ENCODE data around the gene PHLDB2.

The PHLDB2 gene

GRCh38 chr3:111928613-111929012 is 69.5 kb downstream of the PHLDB2 start:
- no peak for DNase-seq

GRCh38 chr3:111929484-111929883 is 70.4 kb downstream of the PHLDB2 start:
- DNase-seq = no peak

GRCh38 chr3:111932946-111933345 is 73.9 kb downstream of the PHLDB2 start:
- no peak for DNase-seq

GRCh38 chr3:111936191-111936841 is 77.3 kb downstream of the PHLDB2 start:
- no peak for DNase-seq

GRCh38 chr3:111936967-111937366 is 77.9 kb downstream of the PHLDB2 start:
- no peak for DNase-seq

GRCh38 chr3:111937871-111938270 is 78.8 kb downstream of the PHLDB2 start:
- no peak for DNase-seq

- DNase-seq = no peak
Measured at GRCh38 chr3:111939873-111940272, 80.8 kb downstream of the PHLDB2 start.

GRCh38 chr3:111943533-111943932 is 84.5 kb downstream of the PHLDB2 start:
- no peak for DNase-seq

- no peak for DNase-seq
Measured at GRCh38 chr3:111944372-111944771, 85.3 kb downstream of the PHLDB2 start.

GRCh38 chr3:111947231-111947630 is 88.2 kb downstream of the PHLDB2 start:
- DNase-seq = no peak

- DNase-seq = no peak
Measured at GRCh38 chr3:111948786-111949185, 89.7 kb downstream of the PHLDB2 start.

GRCh38 chr3:111949712-111950111 is 90.6 kb downstream of the PHLDB2 start:
- no peak for DNase-seq

GRCh38 chr3:111951032-111951431 is 92.0 kb downstream of the PHLDB2 start:
- no peak for DNase-seq

- DNase-seq = no peak
Measured at GRCh38 chr3:111952086-111952485, 93.0 kb downstream of the PHLDB2 start.

- no peak for DNase-seq
Measured at GRCh38 chr3:111952866-111953450, 93.9 kb downstream of the PHLDB2 start.

- DNase-seq = no peak
Measured at GRCh38 chr3:111954228-111954990, 95.3 kb downstream of the PHLDB2 start.

GRCh38 chr3:111955876-111956275 is 96.8 kb downstream of the PHLDB2 start:
- no peak for DNase-seq

- DNase-seq = no peak
Measured at GRCh38 chr3:111956449-111956848, 97.4 kb downstream of the PHLDB2 start.

- DNase-seq = no peak
Measured at GRCh38 chr3:111956995-111957734, 98.1 kb downstream of the PHLDB2 start.

GRCh38 chr3:111961461-111962164 is 102.5 kb downstream of the PHLDB2 start:
- DNase-seq = no peak

- no peak for DNase-seq
Measured at GRCh38 chr3:111963424-111963823, 104.4 kb downstream of the PHLDB2 start.

GRCh38 chr3:111965484-111965883 is 106.4 kb downstream of the PHLDB2 start:
- no peak for DNase-seq

- no peak for DNase-seq
Measured at GRCh38 chr3:111967068-111967467, 108.0 kb downstream of the PHLDB2 start.
